Uterus (tissue), 4 donors: ENCODE data around the gene ZFHX2. TPM values are rescaled to one million over a fixed set of nuclear protein-coding genes. Genes with fewer than 3 reads are reported as not detected.

Source experiments
- DNase-seq, 2 donors: peaks; one replicate each; pipeline ENCODE4 v3.0.0-alpha.2; 2019 to 2020
- H3K27ac ChIP-seq, 2 donors: fragments of 200-600 bp; sonication (generic); 1 replicate in 1 of 2; 2 replicates in 1 of 2; pipeline ENCODE4 v1.5.1; 2016 to 2018
- H3K27me3 ChIP-seq, 2 donors: fragments of 200-600 bp; sonication (generic); one replicate each; pipeline ENCODE4 v1.5.1; 2018 to 2019; ENCODE audit warnings: control low read depth in 1 of 2
- H3K36me3 ChIP-seq, 2 donors: fragments of 200-600 bp; sonication (generic); one replicate each; pipeline ENCODE4 v1.5.1; 2019; ENCODE audit warnings: control low read depth in 1 of 2
- H3K4me1 ChIP-seq, 2 donors: fragments of 200-600 bp; sonication (generic); one replicate each; pipeline ENCODE4 v1.5.1; 2018 to 2019; ENCODE audit warnings: control low read depth in 1 of 2
- H3K4me3 ChIP-seq, 2 donors: fragments of 200-600 bp; sonication (generic); 1 replicate in 1 of 2; 2 replicates in 1 of 2; pipeline ENCODE4 v1.5.1; 2018 to 2019; ENCODE audit warnings: mild to moderate bottlenecking in 1 of 2
- H3K9me3 ChIP-seq, 2 donors: fragments of 200-600 bp; sonication (generic); one replicate each; pipeline ENCODE4 v1.5.1; 2019; ENCODE audit warnings: control low read depth in 1 of 2
- POLR2A ChIP-seq, 2 donors: fragments of 450-650 bp; IDR thresholded peaks; one replicate each; pipeline ENCODE4 v1.6.1; 2016; ENCODE audit warnings: antibody characterized with exemption in 2 of 2, mild to moderate bottlenecking in 1 of 2, moderate library complexity in 1 of 2
- intact Hi-C: fragments of 100-400 bp; cut with DNase I; formaldehyde crosslinking; loops from one replicate; pipeline ENCODE4 v1.15.1; 2023; ENCODE audit warnings: low total_unique reads
- total RNA-seq, 4 donors: library from RNA; depleted of rRNA in 3 of 4; stranded (reverse); fragments of >200 nt in 3 of 4; gene quantifications; one replicate each; pipeline versions ENCODE4 v1.1.0 to v1.2.4, GENCODE V29; 2014 to 2023
- TF ChIP-seq, protein P1 (sequence below), 4 experiments: fragments of 200-600 bp in 2 of 4; fragments of 450-650 bp in 2 of 4; sonication (generic) in 2 of 4; IDR thresholded peaks; one replicate each; pipeline ENCODE4 v1.5.1; 2016 to 2019; ENCODE audit warnings: antibody characterized with exemption in 4 of 4, mild to moderate bottlenecking in 2 of 4, moderate library complexity in 1 of 4
- donor health status: DM: yes; HTN: yes; CAD: no.

Gene ZFHX2
- total RNA-seq, 4 donors from 2014 or later, result 0.35 to 1.7 TPM; not detected in 2

DNA sequence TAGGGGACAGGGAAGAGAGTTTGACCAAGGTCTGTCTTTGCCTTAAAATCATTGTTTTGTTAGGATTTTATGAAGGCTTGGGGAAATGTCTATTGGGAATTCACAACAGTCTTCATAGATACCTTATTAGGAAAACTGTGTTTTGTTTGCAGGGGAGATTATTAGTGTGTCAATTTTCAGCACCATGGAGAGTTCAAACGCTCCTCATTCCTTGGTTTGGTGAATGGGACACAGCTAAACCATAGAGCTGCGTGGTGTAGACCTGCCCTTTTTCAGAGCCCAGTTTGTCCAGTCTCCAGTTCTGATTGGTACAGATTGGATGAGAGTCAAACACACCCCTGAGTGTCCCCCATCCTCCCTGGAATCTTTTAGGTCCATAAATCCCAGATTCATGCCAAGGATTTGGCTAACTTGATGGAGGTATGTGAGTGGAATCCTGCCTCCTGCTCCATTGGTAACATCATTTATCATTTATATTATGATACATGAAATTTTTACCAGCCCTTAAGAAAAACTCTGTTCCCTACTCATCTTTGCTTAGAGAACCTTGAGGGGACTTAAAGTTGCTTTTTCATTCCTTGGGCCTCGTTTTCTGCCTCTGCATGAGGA lies 70.1 kb downstream of the ZFHX2 start:
- TF ChIP-seq, protein P1, sequence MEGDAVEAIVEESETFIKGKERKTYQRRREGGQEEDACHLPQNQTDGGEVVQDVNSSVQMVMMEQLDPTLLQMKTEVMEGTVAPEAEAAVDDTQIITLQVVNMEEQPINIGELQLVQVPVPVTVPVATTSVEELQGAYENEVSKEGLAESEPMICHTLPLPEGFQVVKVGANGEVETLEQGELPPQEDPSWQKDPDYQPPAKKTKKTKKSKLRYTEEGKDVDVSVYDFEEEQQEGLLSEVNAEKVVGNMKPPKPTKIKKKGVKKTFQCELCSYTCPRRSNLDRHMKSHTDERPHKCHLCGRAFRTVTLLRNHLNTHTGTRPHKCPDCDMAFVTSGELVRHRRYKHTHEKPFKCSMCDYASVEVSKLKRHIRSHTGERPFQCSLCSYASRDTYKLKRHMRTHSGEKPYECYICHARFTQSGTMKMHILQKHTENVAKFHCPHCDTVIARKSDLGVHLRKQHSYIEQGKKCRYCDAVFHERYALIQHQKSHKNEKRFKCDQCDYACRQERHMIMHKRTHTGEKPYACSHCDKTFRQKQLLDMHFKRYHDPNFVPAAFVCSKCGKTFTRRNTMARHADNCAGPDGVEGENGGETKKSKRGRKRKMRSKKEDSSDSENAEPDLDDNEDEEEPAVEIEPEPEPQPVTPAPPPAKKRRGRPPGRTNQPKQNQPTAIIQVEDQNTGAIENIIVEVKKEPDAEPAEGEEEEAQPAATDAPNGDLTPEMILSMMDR (IDR thresholded peaks at IDR 0.05), result no peak
- no peak for TF ChIP-seq POLR2A (IDR thresholded peaks at IDR 0.05)
- intact Hi-C loops, result no loop called here
- Histone ChIP-seq H3K27me3 (no peaks in the 10 kb centered on the region), H3K4me3 (no peak overlapping the region), H3K9me3 (no peaks in the 10 kb centered on the region), H3K27ac (no peak overlapping the region), H3K36me3 (no peaks in the 10 kb centered on the region), H3K4me1 (no peaks in the 10 kb centered on the region)
- DNase-seq, result no peak

DNA sequence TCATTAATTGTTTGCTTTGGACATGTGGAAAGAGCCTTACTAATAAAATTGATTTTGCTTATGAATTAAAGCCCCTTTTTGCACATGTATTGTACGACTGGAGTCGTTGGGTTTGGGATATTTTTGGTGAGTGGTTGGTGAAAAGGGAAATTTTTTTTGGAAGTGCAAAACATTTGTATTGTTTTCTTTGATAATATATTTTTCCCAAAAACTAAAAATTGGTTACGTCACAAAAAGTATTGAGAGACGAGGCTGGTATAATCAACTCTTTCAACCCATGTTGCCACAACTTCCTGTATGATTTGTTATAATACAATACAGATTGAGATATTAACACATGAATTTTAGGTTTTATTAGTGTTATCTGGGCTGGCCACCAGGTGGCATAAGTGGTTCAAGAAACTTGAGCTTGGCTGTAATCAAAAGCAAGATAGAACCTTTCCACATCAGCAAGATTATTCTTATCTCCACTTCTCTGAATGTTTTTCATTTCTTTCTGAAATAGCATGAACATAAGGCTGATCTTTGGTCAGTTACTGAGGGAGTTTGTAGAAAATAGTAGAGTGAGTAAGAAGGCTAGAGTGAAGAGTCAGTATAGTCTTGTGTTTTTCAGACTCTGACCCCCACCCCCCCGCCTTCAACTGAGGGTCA lies 73.3 kb downstream of the ZFHX2 start:
- Histone ChIP-seq H3K4me1 (no peaks in the 10 kb centered on the region), H3K9me3 (no peaks in the 10 kb centered on the region), H3K27me3 (no peaks in the 10 kb centered on the region), H3K27ac (no peak overlapping the region), H3K36me3 (no peaks in the 10 kb centered on the region), H3K4me3 (no peak overlapping the region)
- TF ChIP-seq POLR2A (IDR thresholded peaks at IDR 0.05), result no peak
- TF ChIP-seq, protein P1 (IDR thresholded peaks at IDR 0.05), result peak; percentile 61 to 82 (median 69)
- intact Hi-C loops, result loop anchor here (5.0 kb wide), 1 partner anchor 84 kb away; no protein-coding TSS in a partner anchor
- peak; percentile 43 to 44 for DNase-seq

DNA sequence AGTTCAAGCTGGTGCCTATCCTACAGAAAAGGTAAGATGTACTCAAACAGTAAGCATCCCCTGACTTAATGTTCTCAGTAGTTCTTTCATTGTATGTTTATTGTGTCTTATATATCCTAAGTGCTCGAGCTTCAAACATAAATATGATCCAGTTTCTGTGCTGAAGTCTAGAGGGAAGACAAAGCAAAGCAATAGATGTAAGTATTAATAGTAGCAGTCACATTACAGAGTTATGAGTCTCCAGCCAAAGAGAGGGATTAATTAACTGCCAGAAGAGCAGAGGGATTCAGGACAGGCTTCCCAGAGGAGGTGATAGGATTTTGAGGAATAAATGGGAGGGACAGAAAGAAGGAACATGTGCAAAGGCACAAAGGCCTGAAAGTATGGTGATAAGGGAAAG lies 80.6 kb downstream of the ZFHX2 start:
- Histone ChIP-seq H3K4me3 (no peak overlapping the region), H3K9me3 (no peaks in the 10 kb centered on the region), H3K27me3 (no peaks in the 10 kb centered on the region), H3K27ac (no peak overlapping the region), H3K36me3 (no peaks in the 10 kb centered on the region), H3K4me1 (peaks cover 0 to 4% of the 10 kb centered on the region in 2 donors)
- intact Hi-C loops, result no loop called here
- DNase-seq, result no peak
- TF ChIP-seq POLR2A (IDR thresholded peaks at IDR 0.05), result no peak
- TF ChIP-seq, protein P1 (IDR thresholded peaks at IDR 0.05), result no peak

Other genes with a start within 250 kb of the ZFHX2 start
- 10 to 100 TPM in 1 of 4 donors, 1 to 10 TPM in 2, under 1 TPM in 1; 0.88 to 23.5 (median 6.5) TPM for gene PPP1R3E, start 248.9 kb downstream of the ZFHX2 start, total RNA-seq
- 10 to 100 TPM; 16.7 to 57.6 (median 21.4) TPM for gene BCL2L2, start 244.9 kb downstream of the ZFHX2 start, total RNA-seq
- gene PABPN1, start 230.3 kb downstream of the ZFHX2 start, total RNA-seq, result 100 to 1,000 TPM in 1 of 4 donors, 10 to 100 TPM in 2, 1 to 10 TPM in 1; 8.5 to 174 (median 49.4) TPM
- gene SLC22A17, start 198.9 kb downstream of the ZFHX2 start, total RNA-seq, result 10 to 100 TPM; 30.6 to 49.4 (median 41.7) TPM
- gene EFS, start 186.6 kb downstream of the ZFHX2 start, total RNA-seq, result 10 to 100 TPM in 3 of 4 donors, 1 to 10 TPM in 1; 4.1 to 42.4 (median 21.7) TPM
- gene IL25, start 179.0 kb downstream of the ZFHX2 start, total RNA-seq, result not detected
- gene CMTM5, start 174.7 kb downstream of the ZFHX2 start, total RNA-seq, result 10 to 100 TPM in 1 of 4 donors, 1 to 10 TPM in 2, not detected in 1; 1.3 to 14.9 (median 6.5) TPM
- under 1 TPM in 1 of 4 donors, not detected in 3; 0.07 TPM for gene MYH6, start 143.5 kb downstream of the ZFHX2 start, total RNA-seq
- 1 to 10 TPM in 1 of 4 donors, not detected in 3; 1.6 TPM for gene MYH7, start 116.1 kb downstream of the ZFHX2 start, total RNA-seq
- 10 to 100 TPM; 14.3 to 53.5 (median 38.9) TPM for gene NGDN, start 82.1 kb downstream of the ZFHX2 start, total RNA-seq
- gene THTPA, start 4.5 kb upstream of the ZFHX2 start, total RNA-seq, result 10 to 100 TPM in 3 of 4 donors, 1 to 10 TPM in 1; 6.4 to 16.8 (median 15.2) TPM
- 10 to 100 TPM; 38.9 to 98.8 (median 68.8) TPM for gene AP1G2, start 16.0 kb upstream of the ZFHX2 start, total RNA-seq
- gene JPH4, start 27.0 kb upstream of the ZFHX2 start, total RNA-seq, result 10 to 100 TPM in 2 of 4 donors, 1 to 10 TPM in 2; 2.4 to 49.2 (median 19.9) TPM
- under 1 TPM in 2 of 4 donors, not detected in 2; 0.28 to 0.37 TPM for gene DHRS2, start 84.6 kb upstream of the ZFHX2 start, total RNA-seq